Measurements from ENCODE around the gene GRID1.

- TF ChIP-seq POLR2A (IDR thresholded peaks at IDR 0.05) = no peak
- TF ChIP-seq, protein P1, sequence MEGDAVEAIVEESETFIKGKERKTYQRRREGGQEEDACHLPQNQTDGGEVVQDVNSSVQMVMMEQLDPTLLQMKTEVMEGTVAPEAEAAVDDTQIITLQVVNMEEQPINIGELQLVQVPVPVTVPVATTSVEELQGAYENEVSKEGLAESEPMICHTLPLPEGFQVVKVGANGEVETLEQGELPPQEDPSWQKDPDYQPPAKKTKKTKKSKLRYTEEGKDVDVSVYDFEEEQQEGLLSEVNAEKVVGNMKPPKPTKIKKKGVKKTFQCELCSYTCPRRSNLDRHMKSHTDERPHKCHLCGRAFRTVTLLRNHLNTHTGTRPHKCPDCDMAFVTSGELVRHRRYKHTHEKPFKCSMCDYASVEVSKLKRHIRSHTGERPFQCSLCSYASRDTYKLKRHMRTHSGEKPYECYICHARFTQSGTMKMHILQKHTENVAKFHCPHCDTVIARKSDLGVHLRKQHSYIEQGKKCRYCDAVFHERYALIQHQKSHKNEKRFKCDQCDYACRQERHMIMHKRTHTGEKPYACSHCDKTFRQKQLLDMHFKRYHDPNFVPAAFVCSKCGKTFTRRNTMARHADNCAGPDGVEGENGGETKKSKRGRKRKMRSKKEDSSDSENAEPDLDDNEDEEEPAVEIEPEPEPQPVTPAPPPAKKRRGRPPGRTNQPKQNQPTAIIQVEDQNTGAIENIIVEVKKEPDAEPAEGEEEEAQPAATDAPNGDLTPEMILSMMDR (IDR thresholded peaks at IDR 0.05) = no peak
Observed at GRCh38 chr10:86167121-86167761, 199.4 kb downstream of the GRID1 start.

Measured in Peyer's patch (tissue), 4 donors.